HG03571 (cell line): ENCODE results near the gene NFIA.

Source experiments
- ATAC-seq: cut with Tn5 transposase; IDR thresholded peaks from one replicate; pipeline ENCODE4 v1.9.1; 2021; ENCODE audit not compliant: unreplicated experiment

Gene NFIA

DNA sequence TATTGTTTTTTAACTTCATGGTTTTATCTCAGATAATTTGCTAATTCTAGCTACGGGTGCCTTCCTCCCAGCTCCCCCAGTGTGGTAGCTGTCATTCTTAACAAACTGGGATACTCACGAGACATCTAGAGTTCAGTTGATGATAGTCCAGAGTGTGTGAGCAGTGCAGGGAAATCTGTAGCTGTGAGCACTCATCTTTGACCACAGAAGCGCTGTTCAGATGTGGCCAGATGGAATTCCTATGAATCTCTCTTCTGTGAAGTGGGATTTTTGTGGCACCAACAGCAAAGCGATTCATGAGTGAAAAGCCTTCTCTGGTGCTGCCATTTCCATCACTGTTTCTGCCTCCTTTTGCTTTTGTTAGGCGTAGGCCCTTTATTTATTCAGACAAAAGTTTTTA is 125.1 kb downstream of the NFIA start:
- no peak for ATAC-seq

- no peak for ATAC-seq
Measured at GRCh38 chr1:61208172-61208571, 125.8 kb downstream of the NFIA start.

GRCh38 chr1:61208831-61209230 is 126.5 kb downstream of the NFIA start:
- ATAC-seq, result no peak

GRCh38 chr1:61210435-61211154 is 128.2 kb downstream of the NFIA start:
- no peak for ATAC-seq

DNA sequence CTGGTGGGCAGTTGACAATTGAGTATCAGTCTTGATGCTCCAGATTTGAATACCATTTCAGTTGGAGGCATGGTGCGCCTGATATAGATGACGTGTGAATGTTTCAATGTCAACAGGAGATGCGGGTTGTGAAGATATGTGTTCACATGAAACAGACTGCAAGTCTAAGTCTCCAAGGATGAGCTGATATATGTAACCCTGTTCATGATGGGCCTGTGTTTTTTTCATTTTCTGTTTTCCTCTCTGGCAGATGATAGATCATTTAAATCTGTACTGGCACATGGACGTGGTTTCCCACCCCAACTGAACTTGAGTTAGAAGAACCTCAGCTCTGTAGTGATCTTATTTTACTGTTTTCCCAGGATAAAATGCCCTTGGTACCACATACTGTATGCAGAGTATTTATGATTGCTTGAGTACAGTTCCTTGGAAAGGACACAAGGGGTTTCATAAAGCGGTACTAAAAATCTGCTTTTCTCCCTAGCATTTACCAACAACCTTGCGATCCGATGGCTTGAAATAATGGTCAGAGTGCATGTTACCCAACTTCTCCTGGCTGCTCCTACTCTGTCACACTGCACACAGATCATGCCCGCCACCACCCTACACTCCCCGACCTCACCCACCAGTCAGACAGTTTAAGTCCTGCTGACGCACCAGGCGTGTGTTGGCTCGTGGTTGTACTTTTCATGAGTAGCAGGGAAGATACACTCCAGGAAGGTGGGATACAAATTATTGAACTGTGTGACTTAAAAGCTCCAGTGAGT is 131.1 kb downstream of the NFIA start:
- no peak for ATAC-seq

DNA sequence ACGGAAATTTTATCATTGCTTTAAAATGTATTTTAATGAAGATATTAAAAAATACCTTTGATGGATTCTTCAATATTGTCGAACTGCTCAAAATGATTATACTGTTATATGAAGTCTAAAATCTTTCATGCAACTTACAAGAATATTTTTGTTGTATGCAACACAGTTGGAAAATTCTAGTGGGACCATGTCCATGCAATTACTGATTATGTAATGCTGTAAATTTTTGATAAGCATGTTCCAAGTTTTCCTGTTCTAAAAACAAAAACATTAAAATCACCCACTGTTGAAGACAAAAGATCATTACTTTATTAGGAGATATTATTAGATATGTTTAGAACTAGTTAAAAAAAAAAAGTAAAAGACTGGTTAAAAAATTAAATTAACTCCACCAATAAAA is 132.8 kb downstream of the NFIA start:
- ATAC-seq, result no peak

- ATAC-seq, result no peak
Measured at GRCh38 chr1:61215676-61216289, 133.4 kb downstream of the NFIA start.

DNA sequence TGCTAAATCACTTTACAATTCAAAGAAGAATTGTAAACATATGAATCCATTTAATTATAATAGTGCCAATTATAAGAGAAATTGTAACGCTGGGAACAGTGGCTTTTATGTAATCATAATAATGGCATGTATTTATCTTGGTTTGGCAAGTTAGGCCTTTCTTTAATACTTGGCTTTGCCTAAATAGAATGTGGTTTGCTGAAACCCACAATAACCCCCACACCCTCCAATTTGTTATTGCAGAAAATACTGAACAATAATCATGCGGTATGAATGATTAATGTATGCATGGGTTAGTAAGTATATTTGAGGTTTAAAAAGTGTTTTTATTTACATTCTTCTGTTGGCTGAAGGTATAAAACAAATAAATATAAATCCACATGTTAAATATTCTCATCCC is 138.2 kb downstream of the NFIA start:
- ATAC-seq, result no peak

DNA sequence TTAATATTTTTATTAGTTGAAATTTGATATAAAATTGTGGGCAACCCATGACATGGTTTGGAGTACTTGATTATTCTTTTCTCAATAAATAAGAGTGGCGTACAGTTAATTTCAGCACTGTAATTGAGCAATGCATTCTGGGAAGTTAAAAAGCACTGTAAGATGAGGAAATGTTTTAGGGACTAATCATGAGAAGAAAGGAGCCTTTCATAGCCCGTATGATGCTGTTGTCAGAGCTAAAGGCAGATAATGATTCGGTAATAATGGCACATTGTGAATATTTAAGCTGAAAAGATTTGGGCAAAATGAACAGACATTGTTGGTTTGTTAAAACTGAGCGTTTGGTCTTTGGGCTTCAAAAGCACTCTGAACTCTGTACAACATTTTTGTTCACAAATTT is 139.3 kb downstream of the NFIA start:
- ATAC-seq, result no peak

- ATAC-seq, result no peak
Measured at GRCh38 chr1:61222240-61222639, 139.9 kb downstream of the NFIA start.

DNA sequence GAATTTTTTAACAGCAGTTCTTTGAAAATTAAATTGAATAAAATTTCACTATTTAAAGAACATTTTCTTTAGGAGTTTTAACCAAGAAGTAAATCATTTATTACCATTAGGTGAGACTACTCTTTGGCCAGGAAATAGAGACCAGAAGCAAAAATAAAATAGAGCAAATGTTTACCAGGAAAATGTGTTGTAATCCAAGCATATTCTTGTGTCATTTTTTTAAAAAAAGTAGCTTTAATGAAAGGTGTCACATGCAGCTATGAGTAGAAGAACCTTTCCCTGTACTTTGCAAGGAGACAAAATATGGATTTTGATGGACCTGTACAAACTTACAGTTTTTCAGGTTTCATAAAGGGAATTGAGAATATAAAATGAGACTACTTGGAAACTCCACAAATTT is 140.8 kb downstream of the NFIA start:
- no peak for ATAC-seq

DNA sequence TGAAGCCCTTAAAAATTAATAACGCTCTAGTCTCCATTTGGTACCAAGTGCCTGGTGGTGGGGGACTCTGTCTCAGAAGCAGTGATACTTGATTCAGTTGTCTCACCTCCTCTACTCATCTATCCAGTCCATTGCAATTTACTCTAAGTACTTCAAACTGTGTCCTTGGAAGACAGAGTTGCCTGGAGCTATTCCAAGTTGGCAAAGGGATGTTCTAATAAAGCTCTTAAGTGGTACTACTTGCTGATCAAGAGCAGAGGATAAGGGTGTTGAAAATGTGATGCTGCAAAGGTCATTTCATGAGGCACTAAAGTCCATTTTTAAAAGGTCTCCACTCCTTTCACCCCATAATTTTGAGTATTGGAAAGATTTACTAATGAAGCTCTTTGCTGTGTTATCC is 142.2 kb downstream of the NFIA start:
- no peak for ATAC-seq

DNA sequence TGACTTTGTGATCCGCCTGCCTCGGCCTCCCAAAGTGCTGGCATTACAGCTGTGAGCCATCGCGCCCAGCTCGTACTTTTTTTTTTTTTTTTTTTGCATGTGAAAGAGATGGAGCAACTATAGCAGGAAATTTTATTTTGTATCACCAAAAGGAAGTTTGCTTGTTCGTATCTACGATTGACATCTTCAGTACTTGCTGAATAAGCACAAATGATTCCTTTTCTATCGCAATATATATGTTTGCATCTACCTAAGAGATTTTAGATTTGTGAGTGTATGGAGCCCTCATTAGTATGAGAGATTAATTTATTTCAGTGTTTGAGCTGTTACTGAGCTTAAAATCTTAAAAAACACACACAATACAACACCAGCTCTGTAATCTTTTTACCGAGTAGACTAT is 143.1 kb downstream of the NFIA start:
- no peak for ATAC-seq

GRCh38 chr1:61226791-61227567 is 144.6 kb downstream of the NFIA start:
- no peak for ATAC-seq

DNA sequence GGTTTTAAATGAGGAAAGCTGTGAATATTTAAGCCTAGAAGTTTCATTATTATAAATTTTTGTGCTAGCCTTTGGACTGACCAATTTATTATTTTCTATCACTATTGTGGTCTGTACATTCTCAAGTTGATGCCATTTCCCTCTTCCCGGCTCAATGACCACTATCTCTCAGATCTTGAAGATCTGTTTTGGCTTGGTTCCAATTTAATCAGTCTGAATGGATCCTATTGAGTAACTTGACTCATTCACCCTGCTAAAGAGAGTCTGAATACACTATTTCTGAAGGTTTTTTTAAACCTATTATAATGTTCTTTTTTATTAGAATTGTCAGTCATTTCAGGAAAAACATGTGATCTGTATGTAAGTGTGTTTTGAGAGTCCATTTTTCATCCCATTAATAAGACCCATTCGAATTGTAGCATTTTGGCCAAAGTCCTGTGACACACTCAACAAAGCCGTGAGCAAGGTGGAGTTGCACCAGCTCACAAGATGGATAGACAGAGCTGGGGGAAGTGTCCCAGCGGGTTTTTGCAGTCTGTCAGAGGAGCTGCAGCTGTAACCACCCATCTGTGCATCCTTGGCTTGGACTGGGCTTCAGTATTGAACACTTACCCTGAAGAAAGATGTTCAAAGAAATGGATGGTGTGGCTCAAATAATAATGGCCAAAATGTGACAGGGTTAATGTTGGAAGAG is 145.6 kb downstream of the NFIA start:
- no peak for ATAC-seq

GRCh38 chr1:61230523-61230922 is 148.2 kb downstream of the NFIA start:
- ATAC-seq, result no peak

- ATAC-seq, result no peak
Measured at GRCh38 chr1:61231795-61232194, 149.4 kb downstream of the NFIA start.

DNA sequence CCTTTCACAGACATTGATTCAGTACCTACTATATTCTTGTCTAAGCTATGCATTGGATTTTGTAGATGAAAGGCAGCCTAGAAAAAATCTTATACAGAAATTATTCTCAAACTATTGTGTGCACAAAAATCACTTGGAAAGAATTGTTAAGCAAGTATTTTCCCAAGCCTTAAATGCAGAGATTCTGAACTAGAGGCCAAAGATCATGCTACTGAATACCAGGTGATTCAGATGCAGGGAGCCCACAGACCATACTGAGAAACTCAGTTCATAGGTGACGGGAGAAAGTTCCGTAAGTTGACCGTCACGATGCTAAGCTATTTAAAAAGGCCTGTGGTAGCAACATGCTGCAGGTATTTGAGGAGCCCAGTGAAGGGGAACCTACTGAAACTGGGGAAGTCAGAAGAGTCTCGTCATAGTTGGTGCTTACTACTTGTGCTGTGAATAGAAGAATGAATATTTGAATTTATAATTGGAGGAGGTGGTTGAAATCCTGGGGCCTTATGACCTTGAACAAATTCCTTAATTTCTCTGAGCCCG is 150.8 kb downstream of the NFIA start:
- no peak for ATAC-seq

DNA sequence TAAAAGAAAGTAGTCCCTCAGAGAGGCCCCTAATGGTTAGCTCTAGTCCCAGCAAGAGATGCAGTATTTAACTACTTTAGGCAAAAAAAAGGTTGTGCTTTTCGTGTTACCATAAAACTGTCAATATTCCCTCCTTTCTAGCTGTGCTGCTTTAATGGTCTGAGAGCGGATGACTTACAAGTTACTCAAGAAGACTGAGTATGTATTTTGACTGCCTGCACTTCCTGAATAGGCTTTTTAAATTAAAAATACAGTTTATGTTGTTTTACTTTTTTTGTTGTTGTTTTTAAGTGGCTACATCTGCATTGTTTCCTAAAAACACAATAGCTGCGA is 152.2 kb downstream of the NFIA start:
- no peak for ATAC-seq

DNA sequence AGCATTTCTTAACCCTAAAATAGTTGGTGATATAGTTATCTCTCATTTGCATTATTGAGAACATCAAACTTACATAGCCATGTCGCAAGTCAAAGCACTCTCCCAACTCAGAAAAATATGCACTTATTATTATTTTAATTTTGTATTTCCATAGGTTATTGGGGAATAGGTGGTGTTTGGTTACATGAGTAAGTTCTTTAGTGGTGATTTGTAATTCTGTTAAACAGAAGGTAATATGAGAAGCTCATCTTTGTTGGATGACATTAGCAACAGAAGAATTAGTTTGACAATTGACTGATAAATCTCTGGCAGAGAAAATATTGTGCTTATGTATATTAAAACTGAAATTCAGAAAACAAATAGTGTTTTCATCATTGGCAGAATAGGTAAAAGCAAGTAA is 154.8 kb downstream of the NFIA start:
- ATAC-seq, result no peak
